Activated CD8-positive, alpha-beta T cell treated with anti-CD3 and anti-CD28 coated beads for 36 hours (primary cell): Measurements from ENCODE around the gene IL4R. TPM values are rescaled to one million over a fixed set of nuclear protein-coding genes. Genes with fewer than 3 reads are reported as not detected.
"Not testable (repeated sequence)": the region's sequence is repeated elsewhere in the genome, so short reads cannot be mapped to it uniquely, and the experiment has no call there.

Experiments used
- ATAC-seq: fragments of 200-7000 bp; cut with Tn5 transposase; one replicate; pipeline ENCODE4 v1.10.0; 2021; ENCODE audit warnings: mild to moderate bottlenecking, moderate library complexity
- CTCF ChIA-PET: fragments of 350-600 bp; sonication (Branson Sonifier 250); formaldehyde crosslinking; loops from one replicate; lab custom pipeline; 2021; ENCODE audit warnings: antibody characterized with exemption; lab: Charles Lee
- POLR2A ChIA-PET: fragments of 350-600 bp; sonication (Branson Sonifier 250); formaldehyde crosslinking; loops from one replicate; lab custom pipeline; 2021; ENCODE audit warnings: antibody characterized with exemption; lab: Charles Lee
- DNase-seq: peaks from one replicate; pipeline ENCODE4 v3.0.0-alpha.2; 2020
- H3K27ac Mint-ChIP-seq: one replicate; pipeline ENCODE4 v1.8.0; 2021; ENCODE audit warnings: mild to moderate bottlenecking, mixed read lengths
- H3K27me3 Mint-ChIP-seq: one replicate; pipeline ENCODE4 v1.8.0; 2021; ENCODE audit warnings: mixed read lengths
- H3K36me3 Mint-ChIP-seq: one replicate; pipeline ENCODE4 v1.8.0; 2021; ENCODE audit warnings: low read depth, mixed read lengths
- H3K4me1 Mint-ChIP-seq: one replicate; pipeline ENCODE4 v1.8.0; 2021; ENCODE audit warnings: low read depth, mixed read lengths
- H3K4me3 Mint-ChIP-seq: one replicate; pipeline ENCODE4 v1.8.0; 2021; ENCODE audit warnings: mild to moderate bottlenecking, moderate library complexity, mixed read lengths
- H3K9me3 Mint-ChIP-seq: one replicate; pipeline ENCODE4 v1.8.0; 2021; ENCODE audit warnings: mixed read lengths
- CTCF ChIP-seq: fragments of 200-600 bp; IDR thresholded peaks from one replicate; pipeline ENCODE4 v1.8.0; 2022; ENCODE audit warnings: antibody characterized with exemption, mild to moderate bottlenecking
- intact Hi-C: fragments of 100-400 bp; cut with micrococcal nuclease; formaldehyde crosslinking; loops from one replicate; pipeline ENCODE4 v1.10.0; 2022
- total RNA-seq, 2 experiments: library from RNA; stranded (reverse); gene quantifications; one replicate each; pipeline ENCODE4 v1.2.3, GENCODE V29; 2021

IL4R gene
- total RNA-seq, 2 experiments from 2014 or later, result 236 to 245 TPM

GRCh38 chr16:27326738-27327585, 13.2 kb downstream of the IL4R start:
- CTCF ChIA-PET, result interaction anchor here (0.8 to 1.8 kb wide), 2 partner anchors 8 to 93 kb away, joined by 4 read pairs; no protein-coding TSS in a partner anchor
- no peak for TF ChIP-seq CTCF
- Mint-ChIP-seq H3K4me3 (peak overlapping the region; percentile 49), H3K27me3 (no peaks in the 10 kb centered on the region), H3K9me3 (no peaks in the 10 kb centered on the region), H3K4me1 (peaks cover 75% of the 10 kb centered on the region), H3K27ac (peak overlapping the region; percentile 93), H3K36me3 (peaks cover 93% of the 10 kb centered on the region)
- DNase-seq, result peak; percentile 69
- intact Hi-C loops, result no loop called here
- POLR2A ChIA-PET, result interaction anchor here (0.6 to 13.3 kb wide), 4 partner anchors 10 to 923 kb away, joined by 3 to 257 read pairs (median 16); no protein-coding TSS in a partner anchor
- ATAC-seq, result peak; percentile 70

- DNase-seq (no peak), ATAC-seq (no peak)
- ChIA-PET POLR2A (interaction anchor here (4.5 kb wide), 1 partner anchor 11 kb away, joined by 29 read pairs; no protein-coding TSS in a partner anchor), CTCF (interaction anchor here (1.1 to 1.8 kb wide), 2 partner anchors 9 to 97 kb away, joined by 3 to 4 read pairs; no protein-coding TSS in a partner anchor)
- Mint-ChIP-seq H3K9me3 (no peaks in the 10 kb centered on the region), H3K27ac (peak overlapping the region; percentile 93), H3K4me1 (peaks cover 74% of the 10 kb centered on the region), H3K36me3 (peaks cover 93% of the 10 kb centered on the region), H3K27me3 (no peaks in the 10 kb centered on the region), H3K4me3 (peak overlapping the region; percentile 49)
- TF ChIP-seq CTCF, result no peak
- intact Hi-C loops, result no loop called here
Measured at GRCh38 chr16:27327586-27327915, 13.8 kb downstream of the IL4R start.

GRCh38 chr16:27328937-27329336, 15.2 kb downstream of the IL4R start:
- peaks cover 91% of the 10 kb centered on the region for H3K36me3 Mint-ChIP-seq

GRCh38 chr16:27329376-27330079, 15.8 kb downstream of the IL4R start:
- H3K27ac Mint-ChIP-seq, result peak overlapping the region; percentile 73
- DNase-seq, H3K4me3 Mint-ChIP-seq, ATAC-seq, H3K9me3 Mint-ChIP-seq, H3K27me3 Mint-ChIP-seq, intact Hi-C loops: not testable (repeated sequence)
- peaks cover 65% of the 10 kb centered on the region for H3K4me1 Mint-ChIP-seq
- peaks cover 91% of the 10 kb centered on the region for H3K36me3 Mint-ChIP-seq
- CTCF ChIA-PET, result interaction anchor here (1.1 to 1.6 kb wide), 3 partner anchors 10 to 95 kb away, joined by 3 to 7 read pairs (median 5); no protein-coding TSS in a partner anchor
- POLR2A ChIA-PET, result interaction anchor here (0.8 to 4.5 kb wide), 3 partner anchors 10 to 13 kb away, joined by 3 to 29 read pairs (median 5); no protein-coding TSS in a partner anchor

More at GRCh38 chr16:27328937-27329336, 15.2 kb downstream of the IL4R start:
- Mint-ChIP-seq H3K27me3 (no peaks in the 10 kb centered on the region), H3K27ac (peak overlapping the region; percentile 50), H3K4me1 (peaks cover 65% of the 10 kb centered on the region), H3K4me3 (no peak overlapping the region), H3K9me3 (no peaks in the 10 kb centered on the region)
- intact Hi-C loops, result no loop called here
- ATAC-seq (no peak), DNase-seq (no peak)
- POLR2A ChIA-PET, result interaction anchor here (1.0 to 4.5 kb wide), 2 partner anchors 10 to 12 kb away, joined by 5 to 29 read pairs; no protein-coding TSS in a partner anchor
- TF ChIP-seq CTCF, result no peak
- CTCF ChIA-PET, result interaction anchor here (1.0 to 1.6 kb wide), 3 partner anchors 39 to 125 kb away, joined by 3 to 7 read pairs (median 5); partner anchors contain the start of gene KDM8

- peaks cover 67% of the 10 kb centered on the region for H3K4me1 Mint-ChIP-seq
- peak overlapping the region; percentile 16 for H3K27ac Mint-ChIP-seq
- H3K36me3 Mint-ChIP-seq, result peaks cover 91% of the 10 kb centered on the region
- ChIA-PET POLR2A (interaction anchor here (0.7 to 1.1 kb wide), 4 partner anchors 12 to 101 kb away, joined by 3 to 4 read pairs (median 3); no protein-coding TSS in a partner anchor), CTCF (interaction anchor here (0.7 to 1.6 kb wide), 4 partner anchors 9 to 96 kb away, joined by 3 to 7 read pairs (median 4); no protein-coding TSS in a partner anchor)
- H3K27me3 Mint-ChIP-seq, result no peaks in the 10 kb centered on the region
- no peak for TF ChIP-seq CTCF
- no peaks in the 10 kb centered on the region for H3K9me3 Mint-ChIP-seq
- intact Hi-C loops, result no loop called here
- no peak for ATAC-seq
- no peak overlapping the region for H3K4me3 Mint-ChIP-seq
- DNase-seq, result no peak
Measured at GRCh38 chr16:27330542-27330941, 16.8 kb downstream of the IL4R start.
